Measurements from ENCODE around the gene AMELX.

GRCh38 chrX:11261260-11261659 lies 32.0 kb upstream of the AMELX start:
- TF ChIP-seq CTCF (IDR thresholded peaks at IDR 0.05; ENCODE audit: low read depth, low read length, missing input control) (no peak), RAD21 (IDR thresholded peaks at IDR 0.05) (no peak), HNF4G (IDR thresholded peaks at IDR 0.05) (no peak), JUND (IDR thresholded peaks at IDR 0.05) (no peak), SP1 (IDR thresholded peaks at IDR 0.05) (no peak), TAF1 (conservative IDR thresholded peaks at IDR 0.05) (no peak)
- TF ChIP-seq, protein P1, sequence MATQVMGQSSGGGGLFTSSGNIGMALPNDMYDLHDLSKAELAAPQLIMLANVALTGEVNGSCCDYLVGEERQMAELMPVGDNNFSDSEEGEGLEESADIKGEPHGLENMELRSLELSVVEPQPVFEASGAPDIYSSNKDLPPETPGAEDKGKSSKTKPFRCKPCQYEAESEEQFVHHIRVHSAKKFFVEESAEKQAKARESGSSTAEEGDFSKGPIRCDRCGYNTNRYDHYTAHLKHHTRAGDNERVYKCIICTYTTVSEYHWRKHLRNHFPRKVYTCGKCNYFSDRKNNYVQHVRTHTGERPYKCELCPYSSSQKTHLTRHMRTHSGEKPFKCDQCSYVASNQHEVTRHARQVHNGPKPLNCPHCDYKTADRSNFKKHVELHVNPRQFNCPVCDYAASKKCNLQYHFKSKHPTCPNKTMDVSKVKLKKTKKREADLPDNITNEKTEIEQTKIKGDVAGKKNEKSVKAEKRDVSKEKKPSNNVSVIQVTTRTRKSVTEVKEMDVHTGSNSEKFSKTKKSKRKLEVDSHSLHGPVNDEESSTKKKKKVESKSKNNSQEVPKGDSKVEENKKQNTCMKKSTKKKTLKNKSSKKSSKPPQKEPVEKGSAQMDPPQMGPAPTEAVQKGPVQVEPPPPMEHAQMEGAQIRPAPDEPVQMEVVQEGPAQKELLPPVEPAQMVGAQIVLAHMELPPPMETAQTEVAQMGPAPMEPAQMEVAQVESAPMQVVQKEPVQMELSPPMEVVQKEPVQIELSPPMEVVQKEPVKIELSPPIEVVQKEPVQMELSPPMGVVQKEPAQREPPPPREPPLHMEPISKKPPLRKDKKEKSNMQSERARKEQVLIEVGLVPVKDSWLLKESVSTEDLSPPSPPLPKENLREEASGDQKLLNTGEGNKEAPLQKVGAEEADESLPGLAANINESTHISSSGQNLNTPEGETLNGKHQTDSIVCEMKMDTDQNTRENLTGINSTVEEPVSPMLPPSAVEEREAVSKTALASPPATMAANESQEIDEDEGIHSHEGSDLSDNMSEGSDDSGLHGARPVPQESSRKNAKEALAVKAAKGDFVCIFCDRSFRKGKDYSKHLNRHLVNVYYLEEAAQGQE (IDR thresholded peaks at IDR 0.05), result no peak
- TF ChIP-seq, protein P2, sequence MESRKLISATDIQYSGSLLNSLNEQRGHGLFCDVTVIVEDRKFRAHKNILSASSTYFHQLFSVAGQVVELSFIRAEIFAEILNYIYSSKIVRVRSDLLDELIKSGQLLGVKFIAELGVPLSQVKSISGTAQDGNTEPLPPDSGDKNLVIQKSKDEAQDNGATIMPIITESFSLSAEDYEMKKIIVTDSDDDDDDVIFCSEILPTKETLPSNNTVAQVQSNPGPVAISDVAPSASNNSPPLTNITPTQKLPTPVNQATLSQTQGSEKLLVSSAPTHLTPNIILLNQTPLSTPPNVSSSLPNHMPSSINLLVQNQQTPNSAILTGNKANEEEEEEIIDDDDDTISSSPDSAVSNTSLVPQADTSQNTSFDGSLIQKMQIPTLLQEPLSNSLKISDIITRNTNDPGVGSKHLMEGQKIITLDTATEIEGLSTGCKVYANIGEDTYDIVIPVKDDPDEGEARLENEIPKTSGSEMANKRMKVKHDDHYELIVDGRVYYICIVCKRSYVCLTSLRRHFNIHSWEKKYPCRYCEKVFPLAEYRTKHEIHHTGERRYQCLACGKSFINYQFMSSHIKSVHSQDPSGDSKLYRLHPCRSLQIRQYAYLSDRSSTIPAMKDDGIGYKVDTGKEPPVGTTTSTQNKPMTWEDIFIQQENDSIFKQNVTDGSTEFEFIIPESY (IDR thresholded peaks at IDR 0.05), result no peak
